SU-DHL-6 (cell line): ENCODE measurements around the gene METTL21A.

Experiments
- H2AFZ ChIP-seq: fragments of 200-600 bp; sonication (generic); 2 replicates; pipeline ENCODE4 v1.6.1; 2014; ENCODE audit warnings: low read depth, mild to moderate bottlenecking, moderate library complexity, mixed read lengths, antibody characterized with exemption, low read length; ENCODE audit not compliant: severe bottlenecking
- H3F3A ChIP-seq: fragments of 200-600 bp; shearing (Covaris generic); 2 replicates; pipeline ENCODE4 v1.6.0; 2016; ENCODE audit warnings: antibody characterized with exemption, mild to moderate bottlenecking; ENCODE audit not compliant: insufficient read depth
- H3K27ac ChIP-seq: fragments of 200-600 bp; sonication (generic); 2 replicates; pipeline ENCODE4 v1.5.1; 2016; ENCODE audit warnings: low read depth, mild to moderate bottlenecking, low read length, moderate library complexity, mixed read lengths
- H3K27me3 ChIP-seq: fragments of 200-600 bp; sonication (generic), shearing (Covaris generic); 2 replicates; pipeline ENCODE4 v1.6.0; 2014; ENCODE audit warnings: mild to moderate bottlenecking, low read length
- H3K36me3 ChIP-seq: fragments of 200-600 bp; sonication (generic); 2 replicates; pipeline ENCODE4 v1.6.1; 2014; ENCODE audit warnings: mild to moderate bottlenecking, low read length, mixed read lengths
- H3K4me2 ChIP-seq: fragments of 300-600, 200-600 bp; shearing (Covaris generic), sonication (generic); 2 replicates; pipeline ENCODE4 v1.6.0; 2014; ENCODE audit warnings: low read length, low read depth, mild to moderate bottlenecking; ENCODE audit not compliant: poor library complexity, severe bottlenecking
- H3K4me3 ChIP-seq: fragments of 200-600 bp; sonication (generic); 2 replicates; pipeline ENCODE4 v1.5.1; 2014; ENCODE audit warnings: antibody characterized with exemption, low read length, mild to moderate bottlenecking, mixed read lengths; ENCODE audit not compliant: insufficient read depth, poor library complexity, severe bottlenecking
- H3K79me2 ChIP-seq: fragments of 200-600 bp; sonication (generic); 2 replicates; pipeline ENCODE4 v1.6.1; 2014; ENCODE audit warnings: mild to moderate bottlenecking, low read length, moderate library complexity; ENCODE audit not compliant: insufficient read depth
- H3K9ac ChIP-seq: fragments of 200-600 bp; sonication (generic); 2 replicates; pipeline ENCODE4 v1.7.0; 2014; ENCODE audit warnings: mild to moderate bottlenecking, low read length
- H3K9me2 ChIP-seq: fragments of 200-600 bp; sonication (generic); replicated peaks from 2 replicates; pipeline ENCODE4 v1.6.1; 2014; ENCODE audit warnings: low read length; ENCODE audit not compliant: insufficient read depth
- H3K9me3 ChIP-seq: fragments of 200-600 bp; sonication (generic); 2 replicates; pipeline ENCODE4 v1.6.1; 2014; ENCODE audit warnings: low read length, mixed read lengths; ENCODE audit not compliant: insufficient read depth
- H4K20me1 ChIP-seq: fragments of 200-600 bp; sonication (generic); 2 replicates; pipeline ENCODE4 v1.6.1; 2014; ENCODE audit warnings: low read depth, mild to moderate bottlenecking, antibody characterized with exemption, low read length, moderate library complexity, mixed read lengths
- EZH2phosphoT487 ChIP-seq: fragments of 200-600 bp; sonication (generic), shearing (Covaris generic); conservative IDR thresholded peaks from 2 replicates; pipeline ENCODE4 v1.6.1; 2018; ENCODE audit warnings: mild to moderate bottlenecking, antibody characterized with exemption, low read length, moderate library complexity, mixed read lengths
- TF ChIP-seq, protein P1 (sequence below): fragments of 200-600 bp; sonication (generic); IDR thresholded peaks from one replicate; pipeline ENCODE4 v1.5.1; 2017; ENCODE audit warnings: antibody characterized with exemption, mild to moderate bottlenecking, low read length, moderate library complexity; ENCODE audit not compliant: insufficient read depth, poor library complexity, severe bottlenecking

METTL21A gene

GRCh38 chr2:207571370-207571769, 53.8 kb downstream of the METTL21A start:
- Histone ChIP-seq H3K4me2 (no peak overlapping the region), H3K36me3 (peaks cover 69% of the 10 kb centered on the region), H3K27me3 (no peaks in the 10 kb centered on the region), H3K79me2 (no peaks in the 10 kb centered on the region), H2AFZ (no peak overlapping the region), H4K20me1 (no peaks in the 10 kb centered on the region), H3K9me3 (no peaks in the 10 kb centered on the region), H3K9me2 (no peaks in the 10 kb centered on the region), H3K27ac (no peak overlapping the region), H3F3A (peaks cover 14% of the 10 kb centered on the region; the same call in 1 of the 2 replicates), H3K4me3 (no peak overlapping the region), H3K9ac (no peak overlapping the region)
- TF ChIP-seq, protein P1, sequence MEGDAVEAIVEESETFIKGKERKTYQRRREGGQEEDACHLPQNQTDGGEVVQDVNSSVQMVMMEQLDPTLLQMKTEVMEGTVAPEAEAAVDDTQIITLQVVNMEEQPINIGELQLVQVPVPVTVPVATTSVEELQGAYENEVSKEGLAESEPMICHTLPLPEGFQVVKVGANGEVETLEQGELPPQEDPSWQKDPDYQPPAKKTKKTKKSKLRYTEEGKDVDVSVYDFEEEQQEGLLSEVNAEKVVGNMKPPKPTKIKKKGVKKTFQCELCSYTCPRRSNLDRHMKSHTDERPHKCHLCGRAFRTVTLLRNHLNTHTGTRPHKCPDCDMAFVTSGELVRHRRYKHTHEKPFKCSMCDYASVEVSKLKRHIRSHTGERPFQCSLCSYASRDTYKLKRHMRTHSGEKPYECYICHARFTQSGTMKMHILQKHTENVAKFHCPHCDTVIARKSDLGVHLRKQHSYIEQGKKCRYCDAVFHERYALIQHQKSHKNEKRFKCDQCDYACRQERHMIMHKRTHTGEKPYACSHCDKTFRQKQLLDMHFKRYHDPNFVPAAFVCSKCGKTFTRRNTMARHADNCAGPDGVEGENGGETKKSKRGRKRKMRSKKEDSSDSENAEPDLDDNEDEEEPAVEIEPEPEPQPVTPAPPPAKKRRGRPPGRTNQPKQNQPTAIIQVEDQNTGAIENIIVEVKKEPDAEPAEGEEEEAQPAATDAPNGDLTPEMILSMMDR = no peak
- no peak for TF ChIP-seq EZH2phosphoT487

GRCh38 chr2:207567671-207568070, 57.5 kb downstream of the METTL21A start:
- H4K20me1 ChIP-seq = no peaks in the 10 kb centered on the region
- no peaks in the 10 kb centered on the region for H3K27me3 ChIP-seq
- H3K36me3 ChIP-seq = peaks cover 51% of the 10 kb centered on the region
- no peak overlapping the region for H3K27ac ChIP-seq
- no peaks in the 10 kb centered on the region for H3K9me3 ChIP-seq
- no peaks in the 10 kb centered on the region for H3K9me2 ChIP-seq
- no peak overlapping the region for H3K4me3 ChIP-seq
- H2AFZ ChIP-seq = no peak overlapping the region
- no peak overlapping the region for H3K4me2 ChIP-seq
- TF ChIP-seq, protein P1 = no peak
- H3K79me2 ChIP-seq = no peaks in the 10 kb centered on the region
- H3F3A ChIP-seq = peaks cover 7% of the 10 kb centered on the region; the same call in 1 of the 2 replicates
- no peak overlapping the region for H3K9ac ChIP-seq

GRCh38 chr2:207565736-207566500, 59.3 kb downstream of the METTL21A start:
- no peak overlapping the region for H3K4me2 ChIP-seq
- TF ChIP-seq, protein P1 = no peak
- TF ChIP-seq EZH2phosphoT487 = no peak
- no peaks in the 10 kb centered on the region for H4K20me1 ChIP-seq
- H2AFZ ChIP-seq = no peak overlapping the region
- H3K27me3 ChIP-seq = no peaks in the 10 kb centered on the region
- H3K4me3 ChIP-seq = no peak overlapping the region
- no peaks in the 10 kb centered on the region for H3K79me2 ChIP-seq
- H3K9me2 ChIP-seq = no peaks in the 10 kb centered on the region
- no peaks in the 10 kb centered on the region for H3K9me3 ChIP-seq
- no peak overlapping the region for H3K9ac ChIP-seq
- H3F3A ChIP-seq = peaks cover 6% of the 10 kb centered on the region; the same call in 1 of the 2 replicates
- H3K36me3 ChIP-seq = peaks cover 58% of the 10 kb centered on the region
- no peak overlapping the region for H3K27ac ChIP-seq
